HL-60/S4 treated with retinoic acid at 250 ng/mL for 4 days and 3 days (cell line): ENCODE measurements around the gene UTP25.

Source experiments
- in situ Hi-C: fragments of 300-500 bp; cut with MboI; formaldehyde crosslinking; loops from 2 replicates; pipeline ENCODE4 v1.7.0; 2022; ENCODE audit warnings: low sequenced_read_pairs

UTP25 gene

DNA sequence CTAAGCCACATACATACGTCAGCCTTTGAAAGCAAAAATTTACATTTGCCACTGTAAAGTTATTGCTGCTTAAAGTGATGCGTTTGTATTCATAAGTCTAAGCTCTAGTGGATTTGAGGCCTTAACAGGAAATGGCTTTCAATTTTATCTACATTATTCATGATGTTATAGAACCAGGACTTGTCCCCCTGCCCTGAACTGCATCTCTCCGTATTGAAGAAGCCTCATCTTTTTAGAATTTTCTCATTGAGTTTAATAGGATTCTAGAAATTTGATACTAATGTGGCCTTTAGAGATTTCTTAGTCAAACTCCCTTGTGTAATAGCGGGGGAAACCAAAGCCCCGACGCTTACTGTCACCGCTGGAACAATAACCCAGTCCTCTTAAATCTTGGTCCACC lies 9.9 kb downstream of the UTP25 start:
- in situ Hi-C loops = no loop called here

DNA sequence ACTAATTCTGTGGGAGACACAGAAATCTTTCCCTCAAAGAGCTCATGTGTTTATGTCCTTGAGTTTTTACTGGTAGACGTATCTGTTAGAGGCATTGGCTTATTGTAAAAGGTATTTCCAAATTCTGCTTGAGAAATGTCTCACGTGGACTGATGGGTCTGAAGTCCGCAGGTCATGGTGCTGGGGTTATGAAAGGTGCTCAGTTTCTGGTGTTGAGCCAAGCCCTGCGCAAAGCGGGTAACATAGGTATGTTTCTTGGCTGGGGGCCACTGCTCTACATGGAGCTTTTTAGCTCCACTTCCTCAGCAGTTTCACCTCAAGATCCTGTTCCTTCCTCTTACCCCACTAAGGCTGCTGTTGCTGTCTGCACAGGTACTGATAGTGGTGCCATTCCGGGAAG lies 10.8 kb downstream of the UTP25 start:
- in situ Hi-C loops = no loop called here

DNA sequence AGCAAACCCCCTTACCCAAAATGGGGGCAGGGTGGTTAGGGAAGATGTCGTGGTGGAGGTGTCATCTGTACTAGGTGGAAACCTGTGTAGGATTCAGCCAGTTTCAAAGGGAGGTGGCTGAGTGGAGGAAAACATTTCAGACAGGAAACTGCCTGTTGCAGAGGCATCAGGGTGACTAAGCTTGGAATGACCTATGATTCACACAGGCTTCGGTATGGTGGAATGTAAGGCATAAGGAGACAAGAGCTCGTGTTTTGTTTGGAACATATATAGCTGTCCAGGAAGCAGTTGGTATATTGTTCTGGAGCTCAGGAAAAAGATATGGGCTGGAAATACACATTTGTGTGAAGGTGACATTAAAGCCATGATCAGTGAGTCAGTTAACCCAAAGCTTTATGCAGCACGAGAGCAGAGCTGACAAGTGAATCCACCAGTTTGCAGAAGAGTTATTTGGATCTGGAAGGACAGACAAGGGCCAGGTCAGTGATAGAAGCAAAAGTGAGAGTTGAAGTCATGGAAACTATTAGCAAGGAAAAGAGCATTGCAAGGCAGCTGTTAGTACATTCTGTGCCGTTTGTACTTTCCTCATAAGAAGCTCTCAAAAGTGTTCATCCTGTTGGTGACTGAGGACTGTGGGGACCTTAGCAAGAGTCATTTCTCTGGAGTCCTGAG lies 12.2 kb downstream of the UTP25 start:
- in situ Hi-C loops = no loop called here

DNA sequence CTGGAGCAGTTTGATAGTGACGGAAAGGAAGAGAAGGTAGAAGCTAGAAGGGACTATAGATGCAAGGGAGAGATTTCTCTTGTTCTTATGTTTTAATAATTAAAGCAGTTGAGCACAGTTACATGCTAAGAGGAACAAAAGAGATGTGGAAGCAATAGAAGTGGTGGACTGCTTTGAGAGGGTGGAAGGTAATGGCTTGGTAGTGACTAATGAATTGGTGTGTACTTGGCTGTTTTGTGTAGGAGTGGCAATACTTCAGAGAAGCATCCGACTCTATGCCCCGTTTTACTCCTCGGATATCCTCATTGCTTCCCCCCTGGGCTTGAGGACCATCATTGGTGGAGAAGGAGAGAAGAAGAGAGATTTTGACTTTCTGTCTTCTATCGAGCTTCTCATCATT lies 12.8 kb downstream of the UTP25 start:
- in situ Hi-C loops = no loop called here

DNA sequence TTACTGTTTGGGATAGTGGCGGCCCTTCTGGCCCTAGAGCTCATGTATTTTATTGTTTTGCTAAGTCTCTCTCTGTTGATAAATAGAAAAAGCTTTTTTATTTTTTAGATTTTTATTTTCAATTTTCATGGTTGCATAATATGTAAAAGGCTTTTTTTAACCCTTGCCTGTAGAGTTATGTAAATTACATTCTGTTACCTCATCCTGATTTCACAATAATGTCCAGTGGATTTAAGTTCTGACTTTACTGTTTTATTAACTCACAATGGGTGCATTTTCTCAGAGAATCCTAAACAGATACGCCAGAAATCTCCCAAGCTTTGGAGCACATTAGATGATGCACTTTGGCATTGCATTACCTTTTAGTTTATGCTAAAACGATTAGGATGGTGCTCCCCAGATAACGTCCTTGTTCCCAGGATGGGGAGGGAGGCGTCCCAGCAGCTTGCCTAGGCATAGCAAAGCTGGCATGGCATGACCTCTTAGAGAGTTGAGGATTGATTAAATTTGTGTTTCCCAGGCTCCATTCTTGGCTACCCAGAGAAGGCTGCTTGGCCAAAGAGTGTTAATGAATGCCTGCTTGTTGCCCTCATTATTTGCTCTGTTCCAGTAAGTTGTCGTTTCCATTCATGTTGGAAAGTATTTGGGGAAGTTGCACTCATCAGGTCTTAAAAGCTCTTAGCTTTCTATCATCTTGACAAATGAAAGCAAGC lies 17.1 kb downstream of the UTP25 start:
- in situ Hi-C loops = no loop called here

DNA sequence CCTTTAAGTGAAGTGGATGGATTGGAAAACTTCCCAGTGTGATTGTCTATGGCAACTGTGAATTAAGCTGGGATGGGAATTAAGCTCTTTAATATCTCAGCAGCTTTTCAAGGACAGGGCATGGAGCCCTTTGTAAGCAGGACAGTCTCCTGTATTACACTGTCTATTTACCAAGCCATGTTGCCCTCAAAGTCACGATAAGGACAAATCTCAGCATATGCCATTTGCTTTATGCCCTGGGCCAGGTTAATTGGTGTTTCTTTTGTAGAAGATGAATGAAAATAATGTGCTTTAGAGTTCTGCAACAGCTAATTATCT lies 17.6 kb downstream of the UTP25 start:
- in situ Hi-C loops = no loop called here

DNA sequence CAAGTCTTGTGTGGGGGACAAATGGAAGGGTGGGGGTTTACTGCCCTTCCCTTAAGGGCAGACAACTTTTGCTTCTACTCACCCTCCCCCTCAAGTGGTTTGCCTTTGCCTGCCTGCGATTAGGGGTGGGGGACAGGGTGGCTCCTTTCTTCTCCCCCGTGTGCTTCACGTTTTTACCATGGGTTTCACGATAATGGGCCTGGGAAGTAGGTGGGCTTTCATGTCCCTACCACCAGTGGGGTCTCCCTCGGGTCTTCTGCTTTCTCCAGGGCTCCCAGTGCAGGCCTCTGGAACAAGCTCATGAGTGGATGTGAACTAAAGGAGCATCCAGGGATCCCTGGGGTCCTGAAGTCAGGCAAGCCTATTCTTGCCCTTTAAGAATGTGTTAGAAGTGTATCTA lies 21.6 kb downstream of the UTP25 start:
- in situ Hi-C loops = no loop called here

DNA sequence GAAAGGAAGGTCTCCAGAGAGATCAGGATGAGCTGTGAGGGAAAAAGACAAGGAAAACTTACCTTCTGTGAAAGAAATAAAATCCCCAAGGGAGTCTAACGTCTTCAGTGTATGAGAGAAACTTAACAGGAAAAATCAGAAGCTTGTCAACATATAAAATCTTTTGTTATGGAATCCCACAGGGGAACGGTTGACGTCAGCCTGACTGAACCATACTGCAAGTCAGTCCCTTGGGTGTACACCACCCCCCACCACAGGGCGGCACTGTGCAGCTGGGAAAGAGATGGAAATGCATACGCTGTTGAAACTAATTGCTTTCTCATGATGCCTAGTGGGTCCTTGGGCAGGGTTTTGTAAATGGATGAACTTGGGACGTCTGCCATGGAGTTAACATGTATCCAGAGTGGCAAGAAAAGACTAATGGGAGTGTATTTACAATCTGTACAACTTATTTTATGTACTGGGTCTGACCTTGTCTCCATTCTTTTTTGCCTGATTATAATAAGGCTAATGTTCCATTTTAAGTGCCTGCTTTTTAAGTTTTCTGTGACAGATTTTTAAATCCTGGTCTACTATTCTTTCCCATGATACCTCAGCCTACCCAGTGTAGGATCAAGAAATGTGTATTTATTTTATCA lies 22.7 kb downstream of the UTP25 start:
- in situ Hi-C loops = no loop called here

DNA sequence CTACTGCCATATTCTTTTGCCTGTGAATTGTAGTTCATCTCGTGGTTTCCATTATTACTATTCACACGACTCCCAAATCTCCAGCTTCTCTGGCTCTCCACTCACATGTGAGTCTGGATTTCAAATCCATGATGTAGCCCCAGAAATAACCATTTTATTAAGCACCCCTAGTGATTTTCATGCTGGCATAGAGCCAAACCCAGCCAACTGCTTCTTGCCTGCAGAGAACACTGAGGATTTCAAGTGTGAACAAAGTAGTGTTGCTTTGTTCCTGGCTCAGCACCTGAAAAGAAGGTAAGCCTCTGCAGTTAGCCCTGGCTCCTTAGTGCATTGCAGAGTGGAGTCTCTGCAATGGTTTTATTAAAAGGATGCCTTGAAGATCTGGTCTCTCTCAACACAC lies 25.9 kb downstream of the UTP25 start:
- in situ Hi-C loops = no loop called here

DNA sequence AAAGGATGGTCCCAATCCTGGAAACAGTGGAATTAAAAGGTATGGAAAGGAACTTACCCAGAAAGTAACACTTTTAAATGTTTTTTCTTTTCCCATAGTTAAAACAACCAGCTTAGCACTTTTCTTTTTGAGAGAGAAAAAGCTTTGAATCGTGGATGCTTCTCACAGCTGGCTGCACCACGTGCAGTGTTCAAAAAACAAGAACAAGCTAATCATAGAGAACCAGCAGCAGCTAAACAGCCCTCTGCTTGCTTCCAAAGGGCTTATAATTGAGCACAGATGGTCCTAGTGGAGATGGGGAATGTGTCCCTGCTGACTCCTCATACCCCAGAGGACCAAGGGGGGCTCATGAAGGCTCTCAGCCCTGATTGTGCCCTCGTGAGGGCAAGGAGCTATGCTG lies 26.4 kb downstream of the UTP25 start:
- in situ Hi-C loops = no loop called here

DNA sequence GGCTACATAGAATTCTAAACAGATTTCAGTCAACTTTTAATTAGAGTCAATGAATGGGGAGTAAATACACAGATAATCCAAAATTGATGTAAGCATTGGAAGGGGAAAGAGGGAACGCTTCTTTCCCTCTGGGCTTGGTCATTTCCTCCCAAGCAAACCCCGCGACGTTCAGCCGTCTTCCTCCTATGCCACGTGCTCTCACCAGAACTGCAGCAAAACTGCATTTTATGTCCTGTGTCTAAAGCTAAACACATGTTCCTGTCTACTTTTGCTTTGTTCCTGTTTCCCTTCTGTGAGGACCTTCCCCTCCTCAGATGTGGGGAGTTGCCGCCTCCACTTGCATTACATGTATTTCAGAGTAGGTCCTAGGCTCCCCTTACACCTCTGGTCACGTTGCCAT lies 27.2 kb downstream of the UTP25 start:
- in situ Hi-C loops = no loop called here

DNA sequence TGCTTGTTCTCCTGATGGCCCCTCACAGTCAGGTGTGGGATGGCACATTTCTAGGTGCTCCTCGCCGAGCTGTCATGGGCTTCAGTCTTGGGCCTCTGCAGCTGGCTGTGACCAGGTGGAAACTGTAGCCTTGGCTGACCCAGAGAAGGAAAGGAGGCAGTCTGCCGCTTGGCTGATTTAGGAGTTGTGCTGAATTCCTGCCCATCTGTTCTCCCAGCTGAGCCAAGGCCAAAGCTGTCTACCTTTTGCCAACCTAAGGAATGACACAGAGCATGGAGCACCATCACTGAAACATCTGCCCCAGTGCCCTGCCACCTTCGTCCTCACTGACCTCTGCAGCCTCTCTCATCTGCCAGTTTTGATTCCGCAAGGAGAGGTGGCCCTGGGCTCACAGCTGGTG lies 27.9 kb downstream of the UTP25 start:
- in situ Hi-C loops = no loop called here

DNA sequence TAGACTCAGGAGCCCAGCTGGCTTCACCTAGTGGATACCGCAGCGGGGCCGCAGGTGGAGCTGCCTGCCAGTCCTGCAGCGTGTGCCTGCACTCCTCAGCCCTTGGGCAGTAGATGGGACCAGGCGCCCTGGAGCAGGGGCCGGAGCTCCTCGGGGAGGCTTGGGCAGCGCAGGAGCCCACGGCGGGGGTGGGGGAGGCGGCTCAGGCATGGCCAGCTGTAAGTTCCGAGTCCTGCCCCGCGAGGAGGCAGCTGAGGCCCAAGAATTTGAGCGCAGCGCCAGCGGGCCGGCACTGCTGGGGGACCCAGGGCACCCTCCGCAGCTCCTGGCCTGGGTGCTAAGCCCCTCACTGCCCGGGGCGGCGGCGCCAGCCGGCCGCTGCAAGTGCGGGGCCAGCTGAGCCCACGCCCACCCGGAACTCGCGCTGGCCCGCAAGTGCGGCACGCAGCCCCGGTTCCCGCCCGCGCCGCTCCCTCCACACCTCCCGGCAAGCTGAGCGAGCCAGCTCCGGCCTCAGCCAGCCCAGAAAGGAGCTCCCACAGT lies 30.9 kb downstream of the UTP25 start:
- in situ Hi-C loops = no loop called here

DNA sequence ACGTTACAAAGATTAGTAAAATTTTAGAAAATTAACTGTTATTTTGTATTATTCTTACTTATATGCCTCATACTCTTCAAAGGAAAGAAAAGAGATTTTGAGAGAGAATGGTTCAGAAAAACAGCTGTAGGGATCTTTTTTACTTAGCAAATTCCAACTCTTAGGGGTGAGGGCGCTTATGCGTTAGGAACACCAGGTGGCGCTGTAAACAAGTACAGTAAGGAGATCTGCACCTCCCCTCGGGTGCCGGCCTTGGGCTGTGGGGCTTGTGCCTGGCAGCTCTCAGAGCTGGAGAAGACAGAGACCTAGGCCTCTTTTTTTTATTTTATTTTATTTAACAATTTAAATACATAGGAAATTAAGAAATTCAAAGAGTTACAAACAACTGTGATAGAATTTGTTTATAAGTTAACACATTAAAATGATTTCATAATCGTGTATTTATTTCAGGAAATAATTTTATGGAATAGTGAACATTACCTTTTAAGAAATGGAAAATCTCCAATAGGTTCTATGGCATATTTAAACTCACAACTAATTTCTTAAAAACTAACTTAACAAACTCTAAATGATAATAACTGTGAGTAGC lies 32.6 kb downstream of the UTP25 start:
- in situ Hi-C loops = no loop called here

DNA sequence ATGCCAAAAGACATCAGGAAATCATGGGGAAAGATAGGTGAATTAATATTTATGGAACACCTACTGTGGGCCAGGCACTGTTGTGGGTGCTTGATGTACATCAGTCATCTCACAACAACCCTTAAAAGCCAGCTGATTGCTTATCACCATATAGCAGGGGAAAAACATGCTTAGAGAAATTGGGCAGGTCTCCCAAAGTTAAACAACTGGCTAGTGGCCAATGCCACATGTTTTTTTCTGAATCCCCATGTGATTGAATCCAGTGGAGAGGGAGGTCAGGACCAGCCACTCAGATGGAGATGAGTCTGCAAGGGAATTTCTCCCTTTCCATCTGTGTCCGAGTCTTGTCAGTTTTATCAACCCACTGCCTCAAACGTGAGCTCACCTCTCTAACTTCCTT lies 33.5 kb downstream of the UTP25 start:
- in situ Hi-C loops = no loop called here

DNA sequence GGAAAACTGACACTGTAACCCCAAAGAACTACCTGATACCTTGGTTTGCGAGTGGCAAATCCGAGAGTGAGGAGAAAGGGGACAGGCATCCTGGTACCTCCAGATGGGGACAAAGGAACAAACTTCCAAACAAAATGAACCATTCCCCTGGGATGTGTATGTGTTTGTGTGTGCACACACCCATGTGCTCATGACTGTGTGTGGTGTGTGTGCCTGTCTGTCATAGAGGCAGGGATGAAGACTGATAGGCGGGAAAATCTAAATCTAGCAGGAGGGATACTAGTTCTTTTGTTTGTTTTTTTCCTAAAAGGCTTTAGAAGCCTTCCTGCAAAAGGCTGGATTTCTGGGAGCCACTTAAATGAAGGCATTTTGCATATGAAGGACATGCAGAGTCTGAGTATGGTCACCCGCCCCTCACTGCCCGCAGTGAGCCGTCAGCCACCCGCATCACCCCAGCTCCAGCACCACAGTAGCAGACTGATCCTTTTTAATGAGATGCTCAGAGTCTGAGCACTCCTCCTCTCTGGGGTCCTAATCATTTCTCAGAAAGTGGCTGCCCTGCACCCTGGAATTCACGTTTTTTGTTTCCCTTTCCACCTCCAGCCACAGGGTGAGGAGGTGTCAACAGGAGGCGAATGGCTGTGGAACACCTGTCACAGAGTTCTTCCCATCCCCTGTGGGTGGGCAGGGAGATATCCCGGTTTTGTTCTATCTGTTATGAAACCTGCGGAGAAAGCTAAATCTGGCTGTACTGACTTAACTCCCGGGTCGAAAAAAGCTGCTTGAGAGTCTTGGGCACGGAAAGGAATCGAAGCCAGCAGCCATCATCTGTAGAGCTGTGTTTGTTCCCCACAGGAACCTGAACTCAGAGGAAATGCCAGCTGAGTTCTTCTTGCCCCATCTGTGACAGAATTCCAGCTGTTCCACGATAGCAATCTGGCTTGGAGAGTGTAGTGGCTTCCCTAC lies 34.9 kb downstream of the UTP25 start:
- in situ Hi-C loops = no loop called here

DNA sequence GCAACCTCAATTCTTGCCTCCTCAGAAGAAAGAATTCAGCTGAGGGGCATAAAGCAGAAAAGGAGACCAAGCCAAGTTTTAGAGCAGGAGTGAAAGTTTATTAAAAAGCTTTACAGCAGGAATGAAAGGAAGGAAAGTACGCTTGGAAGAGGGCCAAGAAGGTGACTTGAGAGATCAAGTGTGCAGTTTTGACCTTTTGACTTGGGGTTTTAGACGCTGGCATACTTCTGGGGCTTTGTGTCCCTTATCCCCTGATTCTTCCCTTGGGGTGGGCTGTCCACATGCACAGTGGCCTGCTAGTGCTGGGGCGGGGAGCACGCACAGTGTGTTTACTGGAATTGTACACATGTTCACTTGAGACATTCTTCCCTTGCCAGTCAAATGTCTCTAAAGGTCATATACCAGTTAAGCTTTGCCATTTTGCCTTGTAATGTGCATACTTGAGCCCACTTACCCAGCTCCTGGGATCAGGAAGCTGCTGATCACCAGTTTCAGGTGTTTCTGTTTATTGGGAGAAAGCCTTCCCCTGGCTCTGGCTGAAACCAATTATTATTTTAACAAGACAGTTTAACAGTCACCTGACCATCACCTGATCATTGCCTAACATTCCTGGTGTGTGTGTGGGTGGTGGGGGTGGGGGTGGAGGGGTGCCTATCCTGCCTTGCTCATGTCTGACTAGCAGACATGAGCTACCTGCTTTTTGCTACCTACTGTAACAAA lies 36.2 kb downstream of the UTP25 start:
- in situ Hi-C loops = no loop called here

DNA sequence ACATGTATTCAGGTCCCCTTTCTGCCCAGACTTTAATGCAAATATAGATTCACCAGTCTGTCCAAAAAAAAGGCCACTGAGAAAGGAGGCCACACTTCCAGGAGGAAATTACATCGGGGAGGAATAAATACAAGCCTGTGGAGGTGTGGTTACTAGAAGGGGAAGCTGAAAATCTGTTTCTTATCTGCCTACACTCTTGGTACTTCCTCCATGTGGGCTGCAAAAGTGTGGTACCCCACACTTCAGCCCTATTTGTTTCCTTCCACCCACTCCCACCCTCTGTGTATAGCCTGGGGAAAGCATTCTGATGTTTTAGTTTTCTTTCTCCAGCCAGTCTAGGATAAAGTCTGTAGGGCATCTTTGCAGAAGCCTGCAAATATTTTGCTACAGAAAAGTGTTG lies 38.4 kb downstream of the UTP25 start:
- in situ Hi-C loops = no loop called here

DNA sequence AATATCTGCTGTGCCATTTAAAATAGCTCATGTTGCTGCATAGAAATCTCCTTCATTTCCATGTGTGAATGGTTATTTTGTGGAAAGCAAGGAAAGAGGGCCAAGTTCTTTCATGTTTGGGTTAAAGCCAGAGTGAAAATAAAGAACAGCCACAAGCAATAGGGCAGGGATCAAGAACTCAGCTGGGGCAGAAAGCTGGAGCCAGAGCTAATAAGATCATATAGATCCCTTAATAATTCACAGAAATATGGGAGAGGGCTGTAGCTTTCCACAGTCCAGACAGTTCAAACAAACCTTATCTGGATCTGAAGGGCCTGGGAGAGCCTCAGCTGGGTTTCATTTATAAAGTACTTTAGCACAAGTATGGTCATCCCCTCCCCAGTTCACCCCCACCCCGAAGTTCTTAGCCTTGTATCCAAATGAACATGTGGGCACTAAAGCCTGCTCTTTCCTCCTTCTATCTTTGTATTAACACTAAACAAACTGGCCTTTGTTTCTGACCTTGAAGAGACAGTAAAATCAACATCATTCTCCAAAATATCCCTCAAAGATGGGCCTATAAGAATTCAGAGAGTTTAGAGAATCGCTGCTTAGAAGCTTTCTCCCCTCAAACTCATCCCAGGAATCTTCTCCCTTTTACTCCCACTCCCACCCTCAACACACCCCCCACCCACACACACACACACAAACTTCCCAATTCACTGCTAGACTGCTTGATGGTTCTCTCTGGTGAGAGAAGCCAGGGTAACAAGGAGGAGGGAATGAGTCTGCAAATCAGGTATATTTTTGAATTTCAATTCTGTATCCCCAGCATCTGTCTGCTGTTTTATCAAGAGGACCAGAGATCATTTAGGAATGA lies 41.7 kb downstream of the UTP25 start:
- in situ Hi-C loops = no loop called here
